HG02571 (cell line): ENCODE data around the gene CNP.
A peak's percentile ranks its signal among the peaks of the same experiment; 100 is the strongest.
"Not testable (repeated sequence)": the region's sequence is repeated elsewhere in the genome, so short reads cannot be mapped to it uniquely, and the experiment has no call there.

Experiments
- ATAC-seq: cut with Tn5 transposase; IDR thresholded peaks from one replicate; pipeline ENCODE4 v1.9.1; 2021; ENCODE audit warnings: mild to moderate bottlenecking, moderate library complexity; ENCODE audit not compliant: unreplicated experiment

Gene CNP

GRCh38 chr17:42001729-42002128 is 35.1 kb downstream of the CNP start:
- ATAC-seq, result no peak

- no peak for ATAC-seq
Observed at GRCh38 chr17:42002175-42002791, 35.7 kb downstream of the CNP start.

GRCh38 chr17:42002792-42003301 is 36.3 kb downstream of the CNP start:
- no peak for ATAC-seq

GRCh38 chr17:42005166-42005565 is 38.6 kb downstream of the CNP start:
- ATAC-seq, result no peak

GRCh38 chr17:42009170-42009569 is 42.6 kb downstream of the CNP start:
- no peak for ATAC-seq

- ATAC-seq, result not testable (repeated sequence)
Observed at GRCh38 chr17:42010266-42010680, 43.7 kb downstream of the CNP start.

GRCh38 chr17:42010898-42011516 is 44.4 kb downstream of the CNP start:
- ATAC-seq, result no peak

- not testable (repeated sequence) for ATAC-seq
Observed at GRCh38 chr17:42012363-42012762, 45.8 kb downstream of the CNP start.

- not testable (repeated sequence) for ATAC-seq
Observed at GRCh38 chr17:42013740-42014139, 47.1 kb downstream of the CNP start.

- ATAC-seq, result no peak
Observed at GRCh38 chr17:42016411-42016831, 49.8 kb downstream of the CNP start.

GRCh38 chr17:42016941-42017865 is 50.6 kb downstream of the CNP start, which contains the start of gene DNAJC7:
Gene DNAJC7 (minus strand): TSS chr17:42017439. CDS start chr17:42017416, 23 bp downstream.
- peak; percentile 75 for ATAC-seq

GRCh38 chr17:42017866-42018200 is 51.2 kb downstream of the CNP start:
- no peak for ATAC-seq

GRCh38 chr17:42018339-42018738 is 51.7 kb downstream of the CNP start:
- ATAC-seq, result no peak

GRCh38 chr17:42018988-42019387 is 52.4 kb downstream of the CNP start:
- no peak for ATAC-seq

GRCh38 chr17:42019509-42020404 is 53.2 kb downstream of the CNP start, which contains the start of gene NKIRAS2:
Gene NKIRAS2 (plus strand): TSS chr17:42020090. CDS start chr17:42021578, 1,488 bp downstream.
- ATAC-seq, result peak; percentile 51

- not testable (repeated sequence) for ATAC-seq
Observed at GRCh38 chr17:42020845-42021244, 54.2 kb downstream of the CNP start.

- no peak for ATAC-seq
Observed at GRCh38 chr17:42023524-42024349, 57.1 kb downstream of the CNP start.

- no peak for ATAC-seq
Observed at GRCh38 chr17:42025191-42025579, 58.6 kb downstream of the CNP start.

- ATAC-seq, result no peak
Observed at GRCh38 chr17:42025936-42026335, 59.3 kb downstream of the CNP start.
